DOHH2 (cell line): ENCODE measurements around the gene SULF2.

Experiments
- H3F3A ChIP-seq: fragments of 200-600 bp; sonication (generic), shearing (Covaris generic); 2 replicates; pipeline ENCODE4 v1.6.0; 2016; ENCODE audit warnings: antibody characterized with exemption, mild to moderate bottlenecking; ENCODE audit not compliant: control insufficient read depth, insufficient read depth
- H3K27ac ChIP-seq: fragments of 200-600 bp; sonication (generic); 2 replicates; pipeline ENCODE4 v1.5.1; 2014; ENCODE audit warnings: low read depth, mild to moderate bottlenecking, low read length, moderate library complexity
- H3K27me3 ChIP-seq: fragments of 200-600 bp; sonication (generic); 2 replicates; pipeline ENCODE4 v1.6.1; 2014; ENCODE audit warnings: mild to moderate bottlenecking, low read length, mixed read lengths; ENCODE audit not compliant: control insufficient read depth
- H3K36me3 ChIP-seq: fragments of 200-600 bp; sonication (generic); 2 replicates; pipeline ENCODE4 v1.6.1; 2014; ENCODE audit warnings: mild to moderate bottlenecking, low read length, moderate library complexity, mixed read lengths; ENCODE audit not compliant: control insufficient read depth
- H3K4me1 ChIP-seq: fragments of 200-600 bp; sonication (generic); 2 replicates; pipeline ENCODE4 v1.6.1; 2014; ENCODE audit warnings: mild to moderate bottlenecking, low read length, mixed read lengths; ENCODE audit not compliant: control insufficient read depth
- H3K4me2 ChIP-seq: fragments of 200-600 bp; sonication (generic); 2 replicates; pipeline ENCODE4 v1.6.0; 2014; ENCODE audit warnings: mild to moderate bottlenecking, low read length, moderate library complexity
- H3K4me3 ChIP-seq: fragments of 200-600 bp; sonication (generic); 2 replicates; pipeline ENCODE4 v1.5.1; 2014; ENCODE audit warnings: mild to moderate bottlenecking, low read length, mixed read lengths
- H3K79me2 ChIP-seq: fragments of 200-600 bp; sonication (generic); 2 replicates; pipeline ENCODE4 v1.6.1; 2014; ENCODE audit warnings: mild to moderate bottlenecking, low read length, mixed read lengths; ENCODE audit not compliant: control insufficient read depth
- H3K9me2 ChIP-seq: fragments of 200-600 bp; sonication (generic); replicated peaks from 2 replicates; pipeline ENCODE4 v1.6.1; 2014; ENCODE audit warnings: mild to moderate bottlenecking, low read length, mixed read lengths; ENCODE audit not compliant: control insufficient read depth
- H3K9me3 ChIP-seq: fragments of 200-600 bp; sonication (generic); 2 replicates; pipeline ENCODE4 v1.6.1; 2014; ENCODE audit warnings: antibody characterized with exemption, low read length, mixed read lengths; ENCODE audit not compliant: control insufficient read depth, insufficient read depth
- H4K20me1 ChIP-seq: fragments of 200-600 bp; sonication (generic); 2 replicates; pipeline ENCODE4 v1.6.0; 2014; ENCODE audit warnings: low read depth, mild to moderate bottlenecking, antibody characterized with exemption, low read length, moderate library complexity; ENCODE audit not compliant: control insufficient read depth, insufficient read depth
- CTCF ChIP-seq: fragments of 200-600 bp; sonication (generic); IDR thresholded peaks from one replicate; pipeline ENCODE4 v1.5.1; 2014; ENCODE audit warnings: antibody characterized with exemption, mild to moderate bottlenecking, low read depth, low read length; ENCODE audit not compliant: poor library complexity, severe bottlenecking
- EZH2phosphoT487 ChIP-seq: fragments of 200-600 bp; sonication (generic); IDR thresholded peaks from 2 replicates; pipeline ENCODE4 v1.6.1; 2017; ENCODE audit warnings: borderline replicate concordance, mild to moderate bottlenecking, antibody characterized with exemption, low read length, moderate library complexity, mixed read lengths

Gene SULF2

DNA sequence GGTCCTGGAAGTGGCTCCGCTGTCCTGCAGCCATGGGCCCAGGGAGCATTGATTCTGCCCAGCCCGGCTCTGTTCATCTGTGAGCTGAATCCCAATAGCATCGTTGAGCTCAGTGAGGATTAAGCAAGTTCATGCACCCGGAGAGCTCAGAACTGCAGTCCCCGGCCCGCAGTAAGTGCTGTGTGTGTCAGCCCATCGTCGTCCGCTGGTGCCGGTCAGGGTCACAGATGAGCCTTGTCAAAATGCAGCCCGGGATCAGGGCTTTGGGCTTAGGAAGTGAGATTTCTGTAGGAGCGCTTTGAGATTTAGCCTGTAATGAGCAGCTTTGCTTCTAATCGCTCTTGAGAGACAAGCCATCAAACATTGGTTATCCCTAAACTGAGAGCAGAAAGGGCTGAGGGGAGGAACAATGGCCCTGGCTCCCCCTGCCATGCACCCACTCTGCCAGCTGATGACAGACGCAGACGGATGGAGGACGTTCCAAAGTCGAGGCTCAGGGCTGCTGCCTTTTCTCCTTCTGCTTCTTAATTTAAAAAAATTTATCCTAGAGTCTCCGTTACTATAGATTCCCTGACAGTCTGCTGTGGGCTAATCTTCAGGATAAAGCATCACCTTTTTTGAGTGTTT lies 25.6 kb upstream of the SULF2 start:
- no peaks in the 10 kb centered on the region for H3F3A ChIP-seq
- H3K36me3 ChIP-seq = no peaks in the 10 kb centered on the region
- H3K27ac ChIP-seq = no peak overlapping the region
- H3K4me3 ChIP-seq = no peak overlapping the region
- peaks cover 4% of the 10 kb centered on the region for H3K4me1 ChIP-seq
- peaks cover 22% of the 10 kb centered on the region for H3K27me3 ChIP-seq
- no peaks in the 10 kb centered on the region for H3K9me2 ChIP-seq
- no peaks in the 10 kb centered on the region for H4K20me1 ChIP-seq
- no peaks in the 10 kb centered on the region for H3K79me2 ChIP-seq
- H3K9me3 ChIP-seq = no peaks in the 10 kb centered on the region
- TF ChIP-seq CTCF = no peak
- no peak for TF ChIP-seq EZH2phosphoT487
- H3K4me2 ChIP-seq = no peak overlapping the region

DNA sequence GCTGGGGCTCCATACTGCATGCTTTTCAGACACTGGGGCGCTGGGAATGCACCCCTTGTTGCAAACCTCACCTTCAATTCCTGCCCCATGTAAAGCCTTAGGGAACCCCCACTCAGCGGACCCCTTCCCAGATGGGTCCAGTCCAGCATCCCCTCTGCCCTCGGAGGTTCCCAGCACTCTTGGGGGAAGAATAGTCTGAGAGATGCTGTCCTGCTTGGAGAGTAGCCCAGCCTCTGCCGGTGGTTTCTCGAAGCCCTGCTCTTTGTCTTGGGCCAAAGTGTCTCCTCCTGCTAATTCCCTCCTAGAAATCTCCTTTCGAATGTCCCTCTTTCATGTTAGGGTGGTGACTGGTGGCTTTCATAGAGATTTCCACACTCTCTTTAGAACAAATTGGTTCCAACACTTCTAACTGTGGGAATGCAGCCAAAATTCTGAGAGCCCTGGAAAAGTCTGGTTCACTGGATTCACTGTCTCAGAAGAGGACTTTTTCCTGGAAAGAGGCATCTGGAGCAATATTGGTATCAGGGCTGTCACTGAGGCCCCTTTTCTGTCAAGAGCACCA lies 24.9 kb upstream of the SULF2 start:
- Histone ChIP-seq H3K4me2 (no peak overlapping the region), H3K36me3 (no peaks in the 10 kb centered on the region), H4K20me1 (no peaks in the 10 kb centered on the region), H3K9me2 (no peaks in the 10 kb centered on the region), H3K27ac (no peak overlapping the region), H3K4me3 (no peak overlapping the region), H3K27me3 (peaks cover 21% of the 10 kb centered on the region), H3K79me2 (no peaks in the 10 kb centered on the region), H3F3A (no peaks in the 10 kb centered on the region), H3K4me1 (no peaks in the 10 kb centered on the region), H3K9me3 (no peaks in the 10 kb centered on the region)
- TF ChIP-seq EZH2phosphoT487 (no peak), CTCF (no peak)

- H3K9me2 ChIP-seq = no peaks in the 10 kb centered on the region
- peaks cover 21% of the 10 kb centered on the region for H3K27me3 ChIP-seq
- TF ChIP-seq EZH2phosphoT487 = no peak
- no peak for TF ChIP-seq CTCF
- H3K4me1 ChIP-seq = no peaks in the 10 kb centered on the region
- H4K20me1 ChIP-seq = no peaks in the 10 kb centered on the region
- H3K4me3 ChIP-seq = no peak overlapping the region
- no peaks in the 10 kb centered on the region for H3K79me2 ChIP-seq
- no peaks in the 10 kb centered on the region for H3K36me3 ChIP-seq
- no peaks in the 10 kb centered on the region for H3K9me3 ChIP-seq
- H3K27ac ChIP-seq = no peak overlapping the region
- no peak overlapping the region for H3K4me2 ChIP-seq
- H3F3A ChIP-seq = no peaks in the 10 kb centered on the region
Observed at GRCh38 chr20:47809161-47809960, 24.1 kb upstream of the SULF2 start.
